GM12878 (cell line): ENCODE data around the gene COMT. TPM values are rescaled to one million over a fixed set of nuclear protein-coding genes. Genes with fewer than 3 reads are reported as not detected.

Experiments used
- ATAC-seq: fragments of 200-7000 bp; cut with Tn5 transposase; 3 replicates; pipeline ENCODE4 v1.9.1; 2020; ENCODE audit warnings: mild to moderate bottlenecking, moderate library complexity
- BruUV-seq: library from RNA; stranded (reverse); fragments of 400-500 nt; replicated peaks from 2 replicates; lab custom pipeline; 2021; lab: Mats Ljungman, UMichigan
- CTCF ChIA-PET: fragments of 300-600 bp; sonication (Branson Sonifier 250); formaldehyde crosslinking; extraction: SDS; loops from one replicate; lab custom pipeline; 2021; ENCODE audit warnings: inconsistent platforms; lab: Yijun Ruan, JAX
- POLR2A ChIA-PET: fragments of 350-600 bp; formaldehyde crosslinking; extraction: SDS; loops from one replicate; lab custom pipeline; 2021; ENCODE audit warnings: inconsistent platforms; lab: Charles Lee
- RAD21 ChIA-PET: fragments of 300-600 bp; sonication (Branson Sonifier 250); formaldehyde crosslinking; loops from one replicate; lab custom pipeline; 2023; ENCODE audit warnings: antibody characterized with exemption; ENCODE audit not compliant: unreplicated experiment; lab: Charles Lee
- SMC1A ChIA-PET: fragments of 300-600 bp; sonication (Branson Sonifier 250); formaldehyde crosslinking; loops from one replicate; lab custom pipeline; 2023; ENCODE audit not compliant: unreplicated experiment, uncharacterized antibody; lab: Charles Lee
- DNase-seq: peaks from one replicate; pipeline ENCODE4 v3.0.0-alpha.2; 2011; ENCODE audit warnings: low read depth, low spot score
- FAIRE-seq: peaks from 3 replicates; lab custom pipeline; 2011; peaks lifted over from hg19 to GRCh38; lab: Jason Lieb, UNC
- H2AFZ ChIP-seq: 2 replicates; pipeline ENCODE4 v1.6.0; 2011; ENCODE audit warnings: low read depth, low read length, control low read depth; ENCODE audit not compliant: control insufficient read depth
- H3K27ac ChIP-seq: 2 replicates; pipeline ENCODE4 v1.5.1; 2011; ENCODE audit warnings: control low read depth; ENCODE audit not compliant: control insufficient read depth, insufficient read depth
- H3K27me3 ChIP-seq, 2 experiments: replicated peaks in 1 of 2; 2 replicates each; pipeline versions ENCODE4 v1.6.0 to v1.6.1; 2011; ENCODE audit warnings: low read length in 1 of 2; ENCODE audit not compliant: control insufficient read depth in 2 of 2, insufficient read depth in 2 of 2
- H3K36me3 ChIP-seq, 2 experiments: 2 replicates each; pipeline ENCODE4 v1.5.1; 2011; ENCODE audit warnings: low read length in 1 of 2; ENCODE audit not compliant: control insufficient read depth in 2 of 2, insufficient read depth in 2 of 2
- H3K4me1 ChIP-seq: 2 replicates; pipeline ENCODE4 v1.6.1; 2011; ENCODE audit warnings: mild to moderate bottlenecking, low read length, moderate library complexity, mixed read lengths; ENCODE audit not compliant: control insufficient read depth, insufficient read depth
- H3K4me2 ChIP-seq: 2 replicates; pipeline ENCODE4 v1.6.0; 2011; ENCODE audit warnings: control low read depth; ENCODE audit not compliant: control insufficient read depth, insufficient read depth
- H3K4me3 ChIP-seq: fragments of 200-600 bp; sonication (generic); 2 replicates; pipeline ENCODE4 v1.5.1; 2016
- H3K79me2 ChIP-seq: 2 replicates; pipeline ENCODE4 v1.6.0; 2011; ENCODE audit warnings: low read length; ENCODE audit not compliant: control insufficient read depth, insufficient read depth
- H3K9ac ChIP-seq: 2 replicates; pipeline ENCODE4 v1.8.0; 2011; ENCODE audit warnings: low read length, control low read depth, mixed read lengths; ENCODE audit not compliant: control insufficient read depth, insufficient read depth
- H3K9me3 ChIP-seq: replicated peaks from 3 replicates; pipeline ENCODE4 v1.5.1; 2011; ENCODE audit warnings: mild to moderate bottlenecking, low read length; ENCODE audit not compliant: control insufficient read depth, insufficient read depth
- H4K20me1 ChIP-seq: 2 replicates; pipeline ENCODE4 v1.6.0; 2011; ENCODE audit not compliant: control insufficient read depth, insufficient read depth
- SIN3A ChIP-seq: IDR thresholded peaks from 2 replicates; pipeline ENCODE4 v1.6.1; 2012; ENCODE audit warnings: low read depth, low read length, improper control_type of control experiment
- WGBS: methylation state at CpG from one replicate; pipeline ENCODE4 v1.1.6; 2016; ENCODE audit warnings: low lambda C conversion rate; ENCODE audit not compliant: insufficient replicate concordance, insufficient coverage; ENCODE audit errors: missing lambda C conversion rate; 5-methylcytosine and 5-hydroxymethylcytosine counted together
- in situ Hi-C: fragments of 300-500 bp; cut with MboI; formaldehyde crosslinking; loops from 9 replicates; pipeline ENCODE4 v1.14.3; 2018; ENCODE audit warnings: mixed read lengths
- intact Hi-C: fragments of 100-400 bp; cut with micrococcal nuclease; formaldehyde crosslinking; loops from one replicate; pipeline ENCODE4 v1.14.2; 2022; ENCODE audit not compliant: unreplicated experiment
- polyA plus RNA-seq, 11 experiments: library from polyadenylated mRNA; depleted of rRNA in 4 of 11; unstranded in 6 of 11; stranded (reverse) in 5 of 11; fragments of >200 nt; fragmentation: Nextera tagmentation in 4 of 11; fragmentation: Illumina TruSeq in 1 of 11; extraction: Ambion mirVana in 4 of 11; extraction: Trizol in 1 of 11; gene quantifications; 1 replicate in 1 of 11; 2 replicates in 10 of 11; pipeline versions ENCODE4 v1.2.1 to v1.2.3, GENCODE V29; 2011 to 2016; ENCODE audit warnings: inconsistent platforms in 2 of 11, missing spikeins in 2 of 11, low read depth in 1 of 11
- total RNA-seq, 4 experiments: library from RNA; depleted of rRNA in 3 of 4; stranded (reverse); fragments of >200 nt in 3 of 4; fragmentation: Illumina TruSeq in 1 of 4; extraction: Trizol in 1 of 4; gene quantifications; 2 replicates each; pipeline versions ENCODE4 v1.2.1 to v1.2.3, GENCODE V29; 2013 to 2021
- TF ChIP-seq, protein P1 (sequence below): fragments of 450-650 bp; IDR thresholded peaks from 2 replicates; pipeline ENCODE4 v1.6.1; 2016; ENCODE audit warnings: mild to moderate bottlenecking, moderate library complexity, borderline replicate concordance

Gene COMT
- total and polyA plus RNA-seq, 10 of the 15 experiments (the other 5 are each of a cell fraction or from before 2014, with no cell fraction given): 4.5 to 152 (median 66.1) TPM

DNA sequence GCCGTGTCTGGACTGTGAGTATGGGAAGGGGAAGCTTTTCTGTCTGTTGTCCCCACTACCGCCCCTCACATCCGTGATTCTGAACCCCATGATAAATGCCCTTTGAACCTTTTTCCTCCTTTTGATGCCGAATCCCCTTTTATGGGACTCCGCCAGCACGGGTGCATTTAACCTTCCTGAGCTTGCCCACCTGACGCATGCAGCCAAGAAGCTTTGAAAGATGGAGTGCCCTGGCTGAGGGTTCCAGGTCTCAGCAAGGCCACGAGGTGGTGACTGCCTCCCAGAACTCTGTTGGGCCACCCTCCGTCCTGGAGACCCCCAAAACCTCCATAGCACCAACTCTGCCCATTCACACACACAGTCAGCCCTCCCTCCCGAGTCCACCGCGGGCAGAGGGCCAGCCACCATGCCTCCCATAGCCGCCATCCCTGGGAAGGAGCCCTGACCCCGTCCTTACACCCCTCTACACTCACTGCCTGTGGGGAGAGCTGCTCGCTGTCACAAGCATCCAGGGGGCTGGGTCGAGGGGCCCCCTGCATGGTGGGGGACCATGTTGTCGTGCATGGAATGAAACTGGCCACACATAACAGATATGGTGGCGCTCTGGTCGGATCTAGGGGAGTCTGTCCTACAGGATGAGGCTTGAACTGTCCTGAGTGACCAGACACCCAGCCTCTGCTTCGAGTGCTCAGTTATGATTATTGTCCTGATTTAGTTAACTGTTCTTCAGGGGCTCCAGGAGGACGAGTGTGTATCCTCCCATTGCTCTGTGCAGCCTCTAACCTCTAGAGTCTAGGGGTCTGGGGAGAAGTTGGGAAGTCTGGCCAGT is 822 bp upstream of the COMT start:
- ChIA-PET SMC1A (no interaction called here), RAD21 (no interaction called here), POLR2A (interaction anchor here (0.5 kb wide), 1 partner anchor 380 kb away, joined by 5 read pairs; no protein-coding TSS in a partner anchor), CTCF (interaction anchor here (1.2 to 2.0 kb wide), 3 partner anchors 13 to 210 kb away, joined by 3 to 8 read pairs (median 4); no protein-coding TSS in a partner anchor)
- Histone ChIP-seq H3K27me3 (no peaks in the 10 kb centered on the region), H3K4me2 (peak overlapping the region; percentile 70), H3K9me3 (no peaks in the 10 kb centered on the region; the same call in 2 of the 3 replicates), H3K36me3 (no peaks in the 10 kb centered on the region), H3K9ac (peak overlapping the region; percentile 100), H3K4me3 (peak overlapping the region; percentile 94), H3K79me2 (peaks cover 39% of the 10 kb centered on the region), H3K4me1 (peaks cover 15% of the 10 kb centered on the region; the same call in 1 of the 2 replicates), H2AFZ (peak overlapping the region; percentile 92), H4K20me1 (no peaks in the 10 kb centered on the region), H3K27ac (peak overlapping the region; percentile 91)
- in situ Hi-C loops (no loop called here), intact Hi-C loops (loop anchor here (5.0 kb wide), 1 partner anchor 83 kb away; no protein-coding TSS in a partner anchor)
- no peak for DNase-seq
- WGBS: 71% methylated on average over 21 of the region's 21 CpGs
- TF ChIP-seq, protein P1, sequence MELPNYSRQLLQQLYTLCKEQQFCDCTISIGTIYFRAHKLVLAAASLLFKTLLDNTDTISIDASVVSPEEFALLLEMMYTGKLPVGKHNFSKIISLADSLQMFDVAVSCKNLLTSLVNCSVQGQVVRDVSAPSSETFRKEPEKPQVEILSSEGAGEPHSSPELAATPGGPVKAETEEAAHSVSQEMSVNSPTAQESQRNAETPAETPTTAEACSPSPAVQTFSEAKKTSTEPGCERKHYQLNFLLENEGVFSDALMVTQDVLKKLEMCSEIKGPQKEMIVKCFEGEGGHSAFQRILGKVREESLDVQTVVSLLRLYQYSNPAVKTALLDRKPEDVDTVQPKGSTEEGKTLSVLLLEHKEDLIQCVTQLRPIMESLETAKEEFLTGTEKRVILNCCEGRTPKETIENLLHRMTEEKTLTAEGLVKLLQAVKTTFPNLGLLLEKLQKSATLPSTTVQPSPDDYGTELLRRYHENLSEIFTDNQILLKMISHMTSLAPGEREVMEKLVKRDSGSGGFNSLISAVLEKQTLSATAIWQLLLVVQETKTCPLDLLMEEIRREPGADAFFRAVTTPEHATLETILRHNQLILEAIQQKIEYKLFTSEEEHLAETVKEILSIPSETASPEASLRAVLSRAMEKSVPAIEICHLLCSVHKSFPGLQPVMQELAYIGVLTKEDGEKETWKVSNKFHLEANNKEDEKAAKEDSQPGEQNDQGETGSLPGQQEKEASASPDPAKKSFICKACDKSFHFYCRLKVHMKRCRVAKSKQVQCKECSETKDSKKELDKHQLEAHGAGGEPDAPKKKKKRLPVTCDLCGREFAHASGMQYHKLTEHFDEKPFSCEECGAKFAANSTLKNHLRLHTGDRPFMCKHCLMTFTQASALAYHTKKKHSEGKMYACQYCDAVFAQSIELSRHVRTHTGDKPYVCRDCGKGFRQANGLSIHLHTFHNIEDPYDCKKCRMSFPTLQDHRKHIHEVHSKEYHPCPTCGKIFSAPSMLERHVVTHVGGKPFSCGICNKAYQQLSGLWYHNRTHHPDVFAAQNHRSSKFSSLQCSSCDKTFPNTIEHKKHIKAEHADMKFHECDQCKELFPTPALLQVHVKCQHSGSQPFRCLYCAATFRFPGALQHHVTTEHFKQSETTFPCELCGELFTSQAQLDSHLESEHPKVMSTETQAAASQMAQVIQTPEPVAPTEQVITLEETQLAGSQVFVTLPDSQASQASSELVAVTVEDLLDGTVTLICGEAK: no peak
- 0 out of 2 replicates have a peak, but pooled peaks have one; percentile 8 for TF ChIP-seq SIN3A
- BruUV-seq: TSS peak; percentile 51
- no peak for FAIRE-seq
- ATAC-seq: peak; percentile 15
